Fibroblast of lung (primary cell): Measurements from ENCODE around the gene PHF14. TPM values are rescaled to one million over a fixed set of nuclear protein-coding genes. Genes with fewer than 3 reads are reported as not detected.

ENCODE experiments used
- DNase-seq, 2 donors: peaks; one replicate each; pipeline versions ENCODE4 v3.0.0 to v3.0.0-alpha.2; 2010; ENCODE audit warnings: low read depth in 2 of 2
- H2AFZ ChIP-seq: 2 replicates; pipeline ENCODE4 v1.5.1; 2012; ENCODE audit warnings: low read length, control low read depth, inconsistent platforms
- H3K27ac ChIP-seq: 2 replicates; pipeline ENCODE4 v1.5.1; 2011; ENCODE audit warnings: low read length, control low read depth; ENCODE audit not compliant: insufficient read depth
- H3K27me3 ChIP-seq: 2 replicates; pipeline ENCODE4 v1.5.1; 2011; ENCODE audit warnings: mild to moderate bottlenecking, low read length; ENCODE audit not compliant: control insufficient read depth, insufficient read depth
- H3K36me3 ChIP-seq: 2 replicates; pipeline ENCODE4 v1.5.1; 2011; ENCODE audit warnings: low read length; ENCODE audit not compliant: control insufficient read depth, insufficient read depth
- H3K4me1 ChIP-seq: 2 replicates; pipeline ENCODE4 v1.5.1; 2011; ENCODE audit warnings: low read length; ENCODE audit not compliant: control insufficient read depth, insufficient read depth; ENCODE audit errors: extremely low read depth
- H3K4me2 ChIP-seq: 2 replicates; pipeline ENCODE4 v1.5.1; 2011; ENCODE audit warnings: low read length, control low read depth; ENCODE audit not compliant: insufficient read depth; ENCODE audit errors: extremely low read depth
- H3K4me3 ChIP-seq, 4 experiments: fragments of 200-600 bp in 1 of 4; sonication (generic) in 1 of 4; replicated peaks in 1 of 4; 2 replicates each; pipeline ENCODE4 v1.5.1; 2011 to 2016; ENCODE audit warnings: low read length in 4 of 4, low read depth in 3 of 4, mild to moderate bottlenecking in 3 of 4, control low read depth in 2 of 4, inconsistent platforms in 1 of 4, mixed read lengths in 1 of 4; ENCODE audit not compliant: insufficient read depth in 1 of 4; ENCODE audit errors: control extremely low read depth in 1 of 4
- H3K79me2 ChIP-seq: 2 replicates; pipeline ENCODE4 v1.5.1; 2012; ENCODE audit warnings: mild to moderate bottlenecking, low read length, inconsistent platforms; ENCODE audit not compliant: control insufficient read depth, insufficient read depth
- H3K9ac ChIP-seq: 2 replicates; pipeline ENCODE4 v1.5.1; 2011; ENCODE audit warnings: mild to moderate bottlenecking, low read length, control low read depth; ENCODE audit not compliant: insufficient read depth
- H3K9me3 ChIP-seq: 2 replicates; pipeline ENCODE4 v1.5.1; 2012; ENCODE audit warnings: low read depth, low read length; ENCODE audit not compliant: control insufficient read depth, insufficient read depth
- H4K20me1 ChIP-seq: 2 replicates; pipeline ENCODE4 v1.5.1; 2011; ENCODE audit warnings: low read length; ENCODE audit not compliant: control insufficient read depth, insufficient read depth; ENCODE audit errors: extremely low read depth
- EZH2 ChIP-seq: IDR thresholded peaks from 2 replicates; pipeline ENCODE4 v1.5.1; 2012; ENCODE audit warnings: low read length, control low read depth, mild to moderate bottlenecking; ENCODE audit errors: missing control alignments
- polyA plus RNA-seq, 2 donors: library from polyadenylated mRNA; depleted of rRNA in 1 of 2; stranded (reverse) in 1 of 2; unstranded in 1 of 2; fragments of >200 nt; gene quantifications; 2 replicates each; pipeline ENCODE4 v1.2.1, GENCODE V29; 2011 to 2012; ENCODE audit warnings: missing spikeins in 1 of 2
- total RNA-seq: library from RNA; depleted of rRNA; stranded (reverse); fragments of >200 nt; gene quantifications from 2 replicates; pipeline ENCODE4 v1.2.1, GENCODE V29; 2014
- TF ChIP-seq, protein P1 (sequence below), 2 donors: IDR thresholded peaks in 1 of 2; conservative IDR thresholded peaks in 1 of 2; 1 replicate in 1 of 2; 2 replicates in 1 of 2; pipeline ENCODE4 v1.5.1; 2011 to 2012; ENCODE audit warnings: low read length in 2 of 2, control low read depth in 1 of 2, inconsistent platforms in 1 of 2, low read depth in 1 of 2, mild to moderate bottlenecking in 1 of 2

Gene PHF14
- total and polyA plus RNA-seq, 2 donors (not counting 1 experiment from before 2014, with no cell fraction given), result 18.8 to 29.6 TPM

DNA sequence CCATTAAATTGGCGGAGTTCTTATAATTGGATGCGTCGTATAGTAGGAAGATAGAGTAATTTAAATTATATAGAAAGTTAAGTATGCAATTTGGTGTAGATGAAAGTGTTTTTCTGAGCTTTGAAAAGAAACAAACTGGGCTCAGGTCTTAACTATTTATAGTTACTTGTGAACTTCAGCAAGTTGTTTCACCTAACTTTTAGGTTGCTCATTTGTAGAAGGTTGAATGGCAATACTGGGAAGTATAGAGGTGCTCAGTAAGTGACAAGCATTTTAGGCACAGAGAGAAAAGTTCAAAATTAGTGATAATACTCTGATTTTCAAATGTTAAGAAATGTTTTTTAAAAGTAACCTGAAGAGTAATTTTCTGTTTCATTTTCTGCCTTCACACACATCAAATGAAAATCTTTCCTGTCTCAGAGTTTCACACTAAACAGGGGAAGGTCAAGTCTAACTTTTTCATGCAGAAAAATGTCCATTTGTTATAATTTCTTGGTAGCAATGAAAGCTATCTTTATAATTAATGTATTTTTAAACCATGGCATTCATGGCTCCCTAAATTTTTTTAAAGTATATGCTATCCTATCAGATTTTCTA is 146.5 kb downstream of the PHF14 start:
- H3K4me1 ChIP-seq, result no peaks in the 10 kb centered on the region
- no peaks in the 10 kb centered on the region for H4K20me1 ChIP-seq
- H3K27me3 ChIP-seq, result no peaks in the 10 kb centered on the region
- no peak for DNase-seq
- no peaks in the 10 kb centered on the region for H3K9me3 ChIP-seq
- H2AFZ ChIP-seq, result no peak overlapping the region
- H3K79me2 ChIP-seq, result no peaks in the 10 kb centered on the region
- TF ChIP-seq EZH2, result no peak
- TF ChIP-seq, protein P1, sequence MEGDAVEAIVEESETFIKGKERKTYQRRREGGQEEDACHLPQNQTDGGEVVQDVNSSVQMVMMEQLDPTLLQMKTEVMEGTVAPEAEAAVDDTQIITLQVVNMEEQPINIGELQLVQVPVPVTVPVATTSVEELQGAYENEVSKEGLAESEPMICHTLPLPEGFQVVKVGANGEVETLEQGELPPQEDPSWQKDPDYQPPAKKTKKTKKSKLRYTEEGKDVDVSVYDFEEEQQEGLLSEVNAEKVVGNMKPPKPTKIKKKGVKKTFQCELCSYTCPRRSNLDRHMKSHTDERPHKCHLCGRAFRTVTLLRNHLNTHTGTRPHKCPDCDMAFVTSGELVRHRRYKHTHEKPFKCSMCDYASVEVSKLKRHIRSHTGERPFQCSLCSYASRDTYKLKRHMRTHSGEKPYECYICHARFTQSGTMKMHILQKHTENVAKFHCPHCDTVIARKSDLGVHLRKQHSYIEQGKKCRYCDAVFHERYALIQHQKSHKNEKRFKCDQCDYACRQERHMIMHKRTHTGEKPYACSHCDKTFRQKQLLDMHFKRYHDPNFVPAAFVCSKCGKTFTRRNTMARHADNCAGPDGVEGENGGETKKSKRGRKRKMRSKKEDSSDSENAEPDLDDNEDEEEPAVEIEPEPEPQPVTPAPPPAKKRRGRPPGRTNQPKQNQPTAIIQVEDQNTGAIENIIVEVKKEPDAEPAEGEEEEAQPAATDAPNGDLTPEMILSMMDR (conservative IDR thresholded peaks at IDR 0.05 in 1 of 2, IDR thresholded peaks at IDR 0.05 in 1 of 2; ENCODE audit: low read depth in 1 of 2, low read length in 2 of 2), result no peak
- H3K4me2 ChIP-seq, result no peak overlapping the region
- H3K4me3 ChIP-seq, result no peak overlapping the region
- no peak overlapping the region for H3K27ac ChIP-seq
- no peak overlapping the region for H3K9ac ChIP-seq
- H3K36me3 ChIP-seq, result no peaks in the 10 kb centered on the region

DNA sequence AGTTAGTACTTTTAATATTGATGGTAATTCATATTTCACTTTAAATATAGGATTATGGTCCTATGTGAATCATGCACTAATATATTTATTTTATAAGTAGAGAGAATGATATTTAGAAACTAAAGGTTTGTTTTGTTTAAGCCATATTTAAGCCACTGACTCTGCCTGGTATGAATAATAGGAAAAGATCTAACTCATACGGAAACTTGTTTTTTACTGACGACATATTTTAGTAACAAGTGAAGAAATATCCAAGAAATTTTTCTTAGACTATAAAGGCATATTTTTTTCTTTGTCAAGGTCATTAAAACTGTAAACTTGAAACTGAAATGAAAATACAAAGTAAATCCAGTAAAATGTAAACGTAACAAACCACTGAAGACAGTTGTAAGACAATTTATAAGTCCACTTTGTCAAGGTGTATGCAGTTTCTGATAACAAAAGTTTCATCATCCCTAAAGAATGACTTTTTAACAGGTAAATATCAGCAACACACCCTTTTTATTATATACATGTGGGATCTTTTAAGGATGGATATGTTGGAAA is 147.1 kb downstream of the PHF14 start:
- Histone ChIP-seq H3K36me3 (no peaks in the 10 kb centered on the region), H3K4me2 (no peak overlapping the region), H3K27me3 (no peaks in the 10 kb centered on the region), H3K4me1 (no peaks in the 10 kb centered on the region), H3K4me3 (no peak overlapping the region), H3K79me2 (no peaks in the 10 kb centered on the region), H3K27ac (no peak overlapping the region), H3K9me3 (no peaks in the 10 kb centered on the region), H2AFZ (no peak overlapping the region), H4K20me1 (no peaks in the 10 kb centered on the region), H3K9ac (no peak overlapping the region)
- DNase-seq, result no peak
- TF ChIP-seq EZH2, result no peak
- TF ChIP-seq, protein P1 (conservative IDR thresholded peaks at IDR 0.05 in 1 of 2, IDR thresholded peaks at IDR 0.05 in 1 of 2; ENCODE audit: low read depth in 1 of 2, low read length in 2 of 2), result no peak

DNA sequence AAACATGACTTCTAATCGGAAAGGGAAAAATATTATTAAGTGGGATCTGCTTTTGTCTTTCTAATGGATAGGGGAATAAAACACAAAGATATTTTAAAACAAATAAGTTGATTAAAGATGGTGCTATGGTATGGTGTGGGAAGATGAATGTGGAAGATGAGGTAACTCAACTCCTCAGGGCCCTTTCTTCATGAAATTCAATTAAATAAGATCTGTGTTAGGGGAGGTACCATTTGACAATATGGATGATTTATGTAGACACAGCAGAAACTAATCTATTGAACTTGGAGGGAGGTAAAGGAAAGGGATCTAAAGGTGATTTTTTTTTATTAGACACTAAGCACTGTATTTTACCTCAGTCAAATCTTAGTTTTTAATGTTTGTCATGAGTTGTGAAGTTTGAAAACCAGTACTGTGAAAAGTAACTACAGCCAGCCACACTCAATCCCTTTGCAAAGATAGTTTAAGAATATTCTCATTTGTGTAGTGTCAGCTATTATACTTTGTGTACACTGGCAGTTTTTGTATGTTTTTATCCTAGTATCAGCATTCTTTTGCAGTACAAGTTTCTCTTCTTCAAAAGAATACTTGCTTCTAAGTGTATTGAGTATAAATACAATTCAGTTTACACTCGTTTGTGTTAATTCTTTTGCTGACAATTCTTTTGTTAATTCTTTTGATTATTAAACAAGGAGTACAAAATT is 151.3 kb downstream of the PHF14 start:
- H3K9me3 ChIP-seq, result no peaks in the 10 kb centered on the region
- H3K27me3 ChIP-seq, result no peaks in the 10 kb centered on the region
- no peak overlapping the region for H2AFZ ChIP-seq
- no peak overlapping the region for H3K9ac ChIP-seq
- H4K20me1 ChIP-seq, result no peaks in the 10 kb centered on the region
- no peak for DNase-seq
- no peak for TF ChIP-seq EZH2
- TF ChIP-seq, protein P1 (conservative IDR thresholded peaks at IDR 0.05 in 1 of 2, IDR thresholded peaks at IDR 0.05 in 1 of 2; ENCODE audit: low read depth in 1 of 2, low read length in 2 of 2), result no peak
- H3K27ac ChIP-seq, result no peak overlapping the region
- no peak overlapping the region for H3K4me3 ChIP-seq
- no peaks in the 10 kb centered on the region for H3K79me2 ChIP-seq
- no peaks in the 10 kb centered on the region for H3K36me3 ChIP-seq
- no peaks in the 10 kb centered on the region for H3K4me1 ChIP-seq
- no peak overlapping the region for H3K4me2 ChIP-seq
